RWPE2 (cell line): ENCODE measurements around the gene KLHL2.

Experiments
- ATAC-seq: fragments of 200-7000 bp; cut with Tn5 transposase; 3 replicates; pipeline ENCODE4 v1.9.1; 2021; ENCODE audit warnings: low read depth
- DNase-seq: peaks from one replicate; pipeline ENCODE4 v3.0.0-alpha.2; 2020; ENCODE audit warnings: low spot score
- H3K27ac ChIP-seq: fragments of 450-650 bp; 2 replicates; pipeline ENCODE4 v1.5.1; 2017; ENCODE audit warnings: mild to moderate bottlenecking; ENCODE audit not compliant: poor library complexity, severe bottlenecking
- H3K27me3 ChIP-seq: fragments of 250-450 bp; sonication (Bioruptor Pico); 2 replicates; pipeline ENCODE4 v1.5.1; 2021; ENCODE audit warnings: mild to moderate bottlenecking, moderate library complexity; ENCODE audit not compliant: insufficient read depth, poor library complexity, severe bottlenecking
- H3K36me3 ChIP-seq: fragments of 250-450 bp; sonication (Bioruptor Pico); 2 replicates; pipeline ENCODE4 v1.5.1; 2020; ENCODE audit warnings: low read depth, mild to moderate bottlenecking, moderate library complexity
- H3K4me1 ChIP-seq: fragments of 250-450 bp; sonication (Bioruptor Pico); 2 replicates; pipeline ENCODE4 v1.5.1; 2021; ENCODE audit warnings: mild to moderate bottlenecking, moderate library complexity; ENCODE audit not compliant: insufficient read depth, poor library complexity, severe bottlenecking
- H3K4me3 ChIP-seq: fragments of 250-450 bp; sonication (Bioruptor Pico); 2 replicates; pipeline ENCODE4 v1.5.1; 2021; ENCODE audit warnings: mild to moderate bottlenecking, moderate library complexity; ENCODE audit not compliant: severe bottlenecking
- H3K9me3 ChIP-seq: fragments of 250-450 bp; sonication (Bioruptor Pico); 2 replicates; pipeline ENCODE4 v1.5.1; 2021; ENCODE audit warnings: mild to moderate bottlenecking, moderate library complexity; ENCODE audit not compliant: severe bottlenecking
- CTCF ChIP-seq: fragments of 450-650 bp; IDR thresholded peaks from one replicate; pipeline ENCODE4 v1.5.1; 2017; ENCODE audit warnings: mild to moderate bottlenecking, moderate library complexity; ENCODE audit not compliant: poor library complexity, severe bottlenecking

Gene KLHL2

GRCh38 chr4:165364452-165365080 is 157.2 kb downstream of the KLHL2 start:
- no peak for TF ChIP-seq CTCF
- Histone ChIP-seq H3K27me3 (no peaks in the 10 kb centered on the region), H3K36me3 (no peaks in the 10 kb centered on the region), H3K4me1 (peaks cover 16% of the 10 kb centered on the region), H3K27ac (no peak overlapping the region), H3K4me3 (no peak overlapping the region), H3K9me3 (no peaks in the 10 kb centered on the region)
- DNase-seq, result no peak
- ATAC-seq, result peak; percentile 56; the same call in 2 of the 3 replicates

GRCh38 chr4:165367040-165367439 is 159.7 kb downstream of the KLHL2 start:
- H3K27ac ChIP-seq, result no peak overlapping the region
- H3K27me3 ChIP-seq, result no peaks in the 10 kb centered on the region
- ATAC-seq (no peak), DNase-seq (no peak)
- H3K4me3 ChIP-seq, result no peak overlapping the region
- no peaks in the 10 kb centered on the region for H3K36me3 ChIP-seq
- no peaks in the 10 kb centered on the region for H3K9me3 ChIP-seq
- H3K4me1 ChIP-seq, result peaks cover 11% of the 10 kb centered on the region
- no peak for TF ChIP-seq CTCF

GRCh38 chr4:165368114-165368513 is 160.8 kb downstream of the KLHL2 start:
- no peak overlapping the region for H3K27ac ChIP-seq
- TF ChIP-seq CTCF, result no peak
- peaks cover 11% of the 10 kb centered on the region for H3K4me1 ChIP-seq
- H3K27me3 ChIP-seq, result no peaks in the 10 kb centered on the region
- H3K36me3 ChIP-seq, result no peaks in the 10 kb centered on the region
- no peak overlapping the region for H3K4me3 ChIP-seq
- DNase-seq (no peak), ATAC-seq (no peak)
- H3K9me3 ChIP-seq, result no peaks in the 10 kb centered on the region

GRCh38 chr4:165368567-165368966 is 161.2 kb downstream of the KLHL2 start:
- Histone ChIP-seq H3K9me3 (no peaks in the 10 kb centered on the region), H3K36me3 (no peaks in the 10 kb centered on the region), H3K27ac (no peak overlapping the region), H3K4me3 (no peak overlapping the region), H3K4me1 (peaks cover 11% of the 10 kb centered on the region), H3K27me3 (no peaks in the 10 kb centered on the region)
- no peak for TF ChIP-seq CTCF
- ATAC-seq, result no peak; the same call in 2 of the 3 replicates
- DNase-seq, result no peak

- DNase-seq, result no peak
- no peak overlapping the region for H3K4me3 ChIP-seq
- no peaks in the 10 kb centered on the region for H3K9me3 ChIP-seq
- TF ChIP-seq CTCF, result no peak
- peaks cover 11% of the 10 kb centered on the region for H3K4me1 ChIP-seq
- H3K27me3 ChIP-seq, result no peaks in the 10 kb centered on the region
- no peak overlapping the region for H3K27ac ChIP-seq
- H3K36me3 ChIP-seq, result no peaks in the 10 kb centered on the region
- ATAC-seq, result peak; percentile 87
These were observed 162.2 kb downstream of the KLHL2 start for GRCh38 chr4:165369522-165369921.
